Measurements from ENCODE around the gene C1QB.

The C1QB gene

GRCh38 chr1:22709891-22710700, 57.1 kb downstream of the C1QB start:
- in situ Hi-C loops (cut with HindIII; ENCODE audit: low pct_ligation_motif_present, low pct_unique_long_range_greater_than_20kb, low sequenced_read_pairs): no loop called here
- peak; percentile 55 for DNase-seq

DNA sequence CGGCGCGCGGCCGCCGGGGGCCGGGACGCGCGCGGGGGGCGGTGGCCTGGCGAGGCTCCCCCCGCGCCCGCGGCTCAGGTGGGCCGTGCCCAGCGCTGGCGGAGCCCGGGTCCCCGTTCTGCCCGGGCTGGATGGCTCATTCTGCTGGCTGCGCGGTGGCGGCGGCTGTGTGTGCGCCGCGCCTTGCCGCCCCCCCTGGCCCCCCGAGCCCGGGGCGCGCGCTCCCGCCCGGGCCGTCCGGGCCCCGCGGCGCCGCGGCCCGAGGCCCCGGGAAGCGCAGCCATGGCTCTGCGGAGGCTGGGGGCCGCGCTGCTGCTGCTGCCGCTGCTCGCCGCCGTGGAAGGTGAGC, 57.6 kb downstream of the C1QB start, which contains the start of gene EPHB2:
EPHB2 (plus strand) TSS at position 139 of the 349 bp plus-strand sequence; CDS start at position 283, 144 bp downstream.
- peak; percentile 48 for DNase-seq
- in situ Hi-C loops (cut with HindIII; ENCODE audit: low pct_ligation_motif_present, low pct_unique_long_range_greater_than_20kb, low sequenced_read_pairs): no loop called here

DNA sequence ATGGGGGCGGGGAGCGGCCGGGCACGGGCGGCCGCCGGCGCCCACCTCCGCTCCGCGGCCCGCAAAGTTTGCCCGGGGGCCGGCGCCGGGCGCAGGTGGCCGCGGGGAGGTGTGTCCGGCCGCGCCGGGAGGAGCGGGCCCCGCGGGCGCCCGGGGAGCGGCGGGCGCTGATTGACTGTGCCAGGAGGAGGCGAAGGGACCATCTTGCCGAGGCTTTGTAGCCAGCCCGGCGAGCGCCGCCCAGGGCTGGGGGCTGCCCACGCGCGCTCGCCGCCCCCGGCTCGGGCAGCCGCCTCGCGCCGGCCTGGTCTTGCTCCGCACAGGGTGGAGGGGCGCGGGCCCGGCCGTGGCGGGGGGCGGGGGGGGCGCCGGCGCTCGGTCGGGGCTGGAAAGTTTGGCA, 58.0 kb downstream of the C1QB start:
- peak; percentile 9 for DNase-seq
- in situ Hi-C loops (cut with HindIII; ENCODE audit: low pct_ligation_motif_present, low pct_unique_long_range_greater_than_20kb, low sequenced_read_pairs): no loop called here

All from ACHN (cell line).